Myocyte (in vitro differentiated cells): ENCODE data around the gene KASH5. TPM values are rescaled to one million over a fixed set of nuclear protein-coding genes. Genes with fewer than 3 reads are reported as not detected.

Experiments
- DNase-seq: peaks from one replicate; pipeline ENCODE4 v3.0.0-alpha.2; 2012; ENCODE audit warnings: low read depth
- total RNA-seq: library from RNA; depleted of rRNA; stranded (reverse); fragments of >200 nt; gene quantifications from 2 replicates; pipeline ENCODE4 v1.2.3, GENCODE V29; 2014

KASH5 gene
- total RNA-seq, 1 donor from 2014 or later = not detected

- peak; percentile 61 for DNase-seq
Measured at GRCh38 chr19:49421039-49421877, 33.2 kb downstream of the KASH5 start.

- DNase-seq = no peak
Measured at GRCh38 chr19:49421878-49422202, 33.8 kb downstream of the KASH5 start.

DNA sequence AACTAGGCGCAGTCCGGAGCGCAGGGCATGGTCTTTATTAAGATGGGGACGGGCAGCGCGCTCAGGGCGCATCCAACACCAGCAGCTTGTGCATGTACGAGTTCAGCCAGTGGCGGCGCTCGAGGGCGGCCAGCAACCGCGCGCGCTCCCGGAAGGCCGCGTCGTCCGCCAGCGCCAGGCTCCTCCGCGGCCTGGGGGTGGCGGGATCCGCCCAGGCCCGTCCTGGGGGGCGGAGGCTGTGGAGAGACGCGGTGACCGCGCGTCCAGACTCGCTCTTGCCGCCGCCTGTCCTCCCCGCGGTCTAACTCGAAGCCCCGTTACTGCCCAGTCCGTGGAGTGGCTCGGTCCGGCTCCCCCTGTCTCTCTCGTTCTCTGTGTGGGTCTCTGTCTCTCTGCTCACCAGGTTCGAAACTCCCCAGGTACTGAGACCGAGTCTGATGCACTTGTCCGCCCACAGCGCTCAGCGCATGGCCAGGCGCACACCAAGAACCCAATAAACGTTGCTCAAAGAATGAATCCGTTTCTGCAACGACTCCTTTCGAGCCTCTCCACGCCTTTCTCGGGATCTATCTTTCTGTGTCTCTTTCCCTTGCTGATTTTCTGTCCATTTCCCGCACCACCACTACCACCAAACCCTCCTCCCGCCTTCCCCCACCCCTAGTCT is 34.5 kb downstream of the KASH5 start:
- DNase-seq = no peak

GRCh38 chr19:49423071-49423984 is 35.3 kb downstream of the KASH5 start, which contains the start of gene PTH2:
Gene PTH2 (minus strand): TSS chr19:49423441. CDS start chr19:49423339, 102 bp downstream.
- no peak for DNase-seq

DNA sequence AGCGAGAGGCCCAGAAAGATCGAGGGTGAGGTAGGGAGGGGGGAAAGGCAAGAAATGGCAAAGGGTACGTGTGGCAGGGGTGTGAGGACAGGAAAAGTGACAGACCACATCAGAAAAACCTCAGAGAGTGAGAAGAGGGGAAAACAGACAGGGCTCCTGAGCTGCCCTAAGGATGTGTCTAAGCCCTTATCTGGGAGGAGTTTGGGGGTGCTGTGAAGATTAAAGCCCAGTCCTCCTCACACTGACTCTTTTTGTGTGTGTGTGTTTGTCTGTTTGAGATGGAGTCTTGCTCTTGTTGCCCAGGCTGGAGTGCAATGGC is 35.9 kb downstream of the KASH5 start:
- no peak for DNase-seq

DNA sequence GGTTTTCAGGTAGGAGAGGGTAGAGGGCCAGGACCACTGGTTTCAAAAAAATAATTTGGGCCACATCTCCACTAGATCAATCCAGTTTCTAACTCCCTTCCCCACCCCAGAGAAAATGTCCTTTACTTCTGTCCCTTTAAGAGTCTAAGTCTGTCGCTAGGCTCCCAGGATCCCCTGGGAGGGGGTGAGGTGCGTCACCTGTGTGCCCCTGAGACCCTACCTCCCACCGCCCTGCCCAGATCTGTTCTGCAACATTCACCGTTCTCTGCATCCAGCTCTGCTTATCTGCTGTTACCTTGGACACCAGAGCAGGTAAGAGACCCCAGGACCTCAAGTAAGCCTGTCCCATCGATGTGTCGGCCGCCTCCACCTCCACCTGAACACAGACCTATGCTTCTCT is 37.1 kb downstream of the KASH5 start, which contains the start of gene GFY:
GFY (plus strand) TSS at position 211 of the 400 bp plus-strand sequence. CDS start 1,043 bp downstream, outside the sequence.
- no peak for DNase-seq

- no peak for DNase-seq
Measured at GRCh38 chr19:49425922-49426592, 38.0 kb downstream of the KASH5 start.

DNA sequence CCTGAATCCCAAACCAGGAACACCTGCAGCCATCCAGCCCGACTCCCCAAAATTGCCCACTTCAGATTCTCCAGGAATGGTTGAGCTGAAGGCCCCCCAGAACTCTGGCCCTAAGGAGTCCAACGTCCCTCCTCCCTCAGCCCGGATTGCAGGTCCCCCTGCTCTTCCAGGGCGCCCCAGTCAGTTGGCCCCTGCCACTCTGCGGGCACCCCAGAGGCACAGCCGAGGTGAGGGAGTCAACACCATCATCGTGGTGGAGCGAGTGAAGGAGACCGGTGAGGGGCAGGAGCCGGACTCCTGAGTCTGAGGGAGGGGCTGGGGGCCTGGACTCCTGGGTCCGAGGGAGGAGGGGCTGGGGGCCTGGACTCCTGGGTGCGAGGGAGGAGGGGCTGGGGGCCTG is 39.3 kb downstream of the KASH5 start:
- no peak for DNase-seq

- DNase-seq = no peak
Measured at GRCh38 chr19:49427855-49428546, 40.0 kb downstream of the KASH5 start.

DNA sequence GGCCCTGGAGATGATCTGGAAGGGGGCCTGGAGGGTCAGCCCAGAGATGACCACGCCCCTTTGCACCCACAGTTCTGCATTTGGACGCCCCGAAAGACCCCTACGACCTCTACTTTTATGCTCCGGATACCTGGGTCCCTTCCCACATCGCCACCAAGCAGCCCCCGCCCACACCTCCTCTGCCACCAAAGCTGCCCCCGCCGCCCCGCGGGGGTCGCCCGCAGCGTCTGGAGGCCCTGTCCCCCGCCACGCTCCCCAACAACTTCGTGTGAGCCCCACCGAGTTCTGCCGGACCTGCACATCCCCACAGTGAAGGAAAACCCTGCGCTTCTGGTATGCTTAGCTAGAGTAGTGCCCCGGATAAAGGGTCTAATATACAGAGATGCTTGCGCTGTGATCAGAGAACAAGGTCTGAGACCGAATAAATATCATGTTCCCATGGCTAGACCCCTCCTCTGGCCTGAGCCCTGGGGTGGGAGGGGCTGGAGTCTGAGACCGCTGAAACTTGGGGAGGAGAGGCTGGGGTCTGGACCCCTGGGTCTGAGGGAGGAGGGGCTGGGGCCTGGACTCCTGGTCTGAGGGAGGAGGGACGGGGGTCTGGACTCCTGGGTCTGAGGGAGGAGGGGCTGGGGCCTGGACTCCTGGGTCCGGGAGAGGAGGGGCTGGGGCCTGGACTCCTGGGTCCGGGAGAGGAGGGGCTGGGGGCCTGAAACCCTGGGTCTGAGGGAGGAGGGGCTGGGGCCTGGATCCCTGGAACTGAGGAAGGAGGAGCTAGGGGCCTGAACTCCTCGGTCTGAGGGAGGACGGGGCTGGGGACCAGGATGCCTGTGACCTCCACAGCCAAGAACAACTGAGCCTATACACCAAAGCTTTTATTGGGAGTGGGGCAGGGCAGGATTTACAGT is 40.8 kb downstream of the KASH5 start:
- no peak for DNase-seq

- DNase-seq = no peak
Measured at GRCh38 chr19:49430172-49430677, 42.2 kb downstream of the KASH5 start.

GRCh38 chr19:49430678-49431329 is 42.8 kb downstream of the KASH5 start:
- no peak for DNase-seq

DNA sequence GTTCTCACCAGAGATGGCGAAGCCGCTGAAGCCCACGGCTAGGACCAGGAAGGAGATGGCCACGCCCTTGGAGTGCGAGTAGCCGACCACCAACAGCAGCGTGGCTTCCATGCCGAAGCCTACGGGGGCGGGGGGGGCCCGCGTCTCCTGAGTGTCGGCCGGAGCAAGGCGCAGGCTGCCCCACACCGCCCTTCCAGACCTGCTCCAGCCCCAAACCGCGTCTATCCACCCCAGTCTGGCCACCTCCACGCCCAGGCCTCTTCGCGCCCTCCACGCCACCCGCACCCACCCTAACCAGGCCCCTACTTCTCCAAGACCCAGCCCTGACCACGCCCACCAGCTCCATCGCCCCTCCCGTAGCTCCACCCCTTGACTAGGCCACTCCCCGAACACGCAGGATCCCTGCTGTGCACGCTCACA is 43.3 kb downstream of the KASH5 start:
- no peak for DNase-seq

GRCh38 chr19:49432141-49433073 is 44.4 kb downstream of the KASH5 start:
- no peak for DNase-seq

DNA sequence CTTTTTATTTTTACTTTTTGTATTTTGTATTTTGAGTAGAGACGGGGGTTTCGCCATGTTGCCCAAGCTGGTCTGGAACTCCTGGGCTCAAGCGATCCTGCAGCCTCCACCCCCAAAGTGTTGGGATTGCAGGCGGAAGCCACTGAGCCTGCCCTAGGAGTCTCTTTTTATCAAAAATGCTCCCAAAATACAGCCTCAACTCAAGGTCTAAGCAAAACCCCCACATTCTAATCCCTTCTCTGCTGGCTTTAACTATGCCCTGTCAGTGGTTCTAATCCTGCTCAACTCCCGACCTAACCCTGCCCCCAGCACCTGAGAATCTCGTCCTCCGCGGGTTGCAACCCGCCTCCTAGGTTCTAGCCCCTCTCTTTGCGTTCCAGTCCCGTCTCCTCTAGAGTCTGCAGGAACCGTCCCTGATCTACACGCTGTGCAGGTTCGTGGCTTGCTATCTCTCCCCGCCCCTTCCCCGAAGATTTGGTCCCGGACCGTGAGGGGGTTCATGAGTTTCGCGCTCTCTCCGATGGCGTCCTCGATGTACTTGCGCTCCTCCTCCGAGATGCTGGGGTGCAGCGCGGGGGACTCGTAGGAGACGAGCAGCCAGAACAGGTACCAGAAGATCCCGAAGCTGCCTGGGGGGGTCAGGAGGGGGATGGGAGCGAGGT is 45.3 kb downstream of the KASH5 start:
- no peak for DNase-seq

- DNase-seq = no peak
Measured at GRCh38 chr19:49434907-49435583, 47.0 kb downstream of the KASH5 start.
